K562 (cell line): Measurements from ENCODE around the gene ARID4B. TPM values are rescaled to one million over a fixed set of nuclear protein-coding genes. Genes with fewer than 3 reads are reported as not detected.

Experiments
- BRF1 ChIP-seq: IDR thresholded peaks from 3 replicates; pipeline ENCODE4 v1.6.1; 2011; ENCODE audit warnings: borderline replicate concordance, mild to moderate bottlenecking; ENCODE audit not compliant: insufficient read length; ENCODE audit errors: extremely low read depth
- DMBX1 ChIP-seq: fragments of 250-450 bp; sonication (Bioruptor Pico); IDR thresholded peaks from 2 replicates; pipeline ENCODE4 v1.8.0; 2022; ENCODE audit warnings: inconsistent platforms, mild to moderate bottlenecking, moderate library complexity, borderline replicate concordance
- HNRNPLL ChIP-seq: fragments of 200-400 bp; formaldehyde crosslinking; IDR thresholded peaks from 2 replicates; pipeline ENCODE4 v1.6.1; 2017; ENCODE audit warnings: low read length, low read depth, mild to moderate bottlenecking; ENCODE audit not compliant: poor library complexity, severe bottlenecking
- IFI16 ChIP-seq: fragments of 250-450 bp; sonication (Bioruptor Pico); IDR thresholded peaks from 2 replicates; pipeline ENCODE4 v2.1.2; 2022; ENCODE audit warnings: mild to moderate bottlenecking, inconsistent platforms
- NONO ChIP-seq, 2 experiments: fragments of 200-400 bp in 1 of 2; fragments of 450-650 bp in 1 of 2; formaldehyde crosslinking in 1 of 2; IDR thresholded peaks; 2 replicates each; pipeline ENCODE4 v1.6.1; 2017; ENCODE audit warnings: low read depth in 2 of 2, mild to moderate bottlenecking in 2 of 2, moderate library complexity in 2 of 2, low read length in 1 of 2
- POLR2AphosphoS2 ChIP-seq: IDR thresholded peaks from 2 replicates; pipeline ENCODE4 v1.6.1; 2012; ENCODE audit warnings: low read length, improper control_type of control experiment
- POLR3G ChIP-seq: IDR thresholded peaks from 2 replicates; pipeline ENCODE4 v1.6.1; 2011; ENCODE audit not compliant: insufficient read length, insufficient replicate concordance; ENCODE audit errors: extremely low read depth
- SMAD2 ChIP-seq: fragments of 150-350 bp; IDR thresholded peaks from 2 replicates; pipeline ENCODE4 v1.6.1; 2014; ENCODE audit warnings: low read depth, mild to moderate bottlenecking, low read length
- TAF15 ChIP-seq: fragments of 200-400 bp; formaldehyde crosslinking; IDR thresholded peaks from 2 replicates; pipeline ENCODE4 v1.6.1; 2017; ENCODE audit warnings: mild to moderate bottlenecking, low read depth, low read length, moderate library complexity
- TCF3 ChIP-seq: sonication (generic); formaldehyde crosslinking; IDR thresholded peaks from 2 replicates; pipeline ENCODE4 v1.4.0; 2020; ENCODE audit warnings: mild to moderate bottlenecking, missing genetic modification reagents
- XRCC4 ChIP-seq: IDR thresholded peaks from one replicate; pipeline ENCODE4 v1.6.1; 2011; ENCODE audit not compliant: insufficient read depth, insufficient read length; ENCODE audit errors: extremely low read depth
- ZFP91 ChIP-seq: sonication (generic); formaldehyde crosslinking; IDR thresholded peaks from 2 replicates; pipeline ENCODE4 v1.8.0; 2022; ENCODE audit warnings: mild to moderate bottlenecking, missing genetic modification reagents
- ZNF217 ChIP-seq: sonication (generic); formaldehyde crosslinking; IDR thresholded peaks from 2 replicates; pipeline ENCODE4 v1.8.0; 2022; ENCODE audit warnings: mild to moderate bottlenecking, missing genetic modification reagents
- ZNF318 ChIP-seq, 2 experiments: fragments of 450-650 bp; IDR thresholded peaks; 2 replicates each; pipeline ENCODE4 v1.6.1; 2016; ENCODE audit warnings: mild to moderate bottlenecking in 2 of 2, borderline replicate concordance in 1 of 2, low read depth in 1 of 2, moderate library complexity in 1 of 2
- ZNF354B ChIP-seq: fragments of 250-450 bp; sonication (Bioruptor Pico); IDR thresholded peaks from 2 replicates; pipeline ENCODE4 v1.4.0; 2020
- ZNF655 ChIP-seq: fragments of 250-450 bp; sonication (Bioruptor Pico); IDR thresholded peaks from 2 replicates; pipeline ENCODE4 v1.5.0; 2021
- polyA plus RNA-seq, 8 experiments: library from polyadenylated mRNA; depleted of rRNA in 4 of 8; stranded (reverse) in 5 of 8; unstranded in 3 of 8; fragments of >200 nt; fragmentation: Nextera tagmentation in 2 of 8; fragmentation: Illumina TruSeq in 1 of 8; extraction: Ambion mirVana in 2 of 8; extraction: Trizol in 1 of 8; gene quantifications; 2 replicates each; pipeline versions ENCODE4 v1.2.1 to v1.2.3, GENCODE V29; 2011 to 2014; ENCODE audit warnings: inconsistent platforms in 1 of 8, missing spikeins in 1 of 8
- total RNA-seq, 7 experiments: library from RNA; depleted of rRNA in 6 of 7; stranded (reverse); fragments of >200 nt in 6 of 7; fragmentation: Illumina TruSeq in 2 of 7; extraction: Trizol in 2 of 7; gene quantifications; 2 replicates each; pipeline versions ENCODE4 v1.2.1 to v1.2.3, GENCODE V29; 2011 to 2021; ENCODE audit warnings: low replicate concordance in 1 of 7

Gene ARID4B
- total and polyA plus RNA-seq, 9 of the 15 experiments (the other 6 are each of a cell fraction or from before 2014, with no cell fraction given) = 8.4 to 38.9 (median 18.5) TPM

GRCh38 chr1:235329139-235329902 lies 1.3 kb upstream of the ARID4B start (continued):
- no peak for TF ChIP-seq BRF1
- TF ChIP-seq POLR3G = no peak
- TF ChIP-seq ZNF217 (CRISPR knock-in tag) = no peak
- no peak for TF ChIP-seq POLR2AphosphoS2
- TF ChIP-seq TAF15 = no peak
- no peak for TF ChIP-seq NONO (IDR thresholded peaks at IDR 0.05; ENCODE audit: low read depth in 2 of 2, low read length in 1 of 2)
- TF ChIP-seq TCF3 (CRISPR knock-in tag) = no peak
- no peak for TF ChIP-seq ZNF655 (CRISPR knock-in tag)
- no peak for TF ChIP-seq SMAD2
- TF ChIP-seq DMBX1 (CRISPR knock-in tag) = no peak
- peak; percentile 26 for TF ChIP-seq HNRNPLL
- TF ChIP-seq ZNF354B (CRISPR knock-in tag) = no peak
- no peak for TF ChIP-seq XRCC4
- no peak; the same call in 1 of the 2 replicates for TF ChIP-seq ZFP91
- no peak for TF ChIP-seq ZNF318 (IDR thresholded peaks at IDR 0.05; ENCODE audit: borderline replicate concordance in 1 of 2, low read depth in 1 of 2)
- TF ChIP-seq IFI16 (CRISPR knock-in tag) = no peak
